Suppressor macrophage treated with lipopolysaccharide for 4 hours (primary cell): ENCODE results near the gene GPANK1.
A peak's percentile ranks its signal among the peaks of the same experiment; 100 is the strongest.

Experiments
- DNase-seq: peaks from one replicate; pipeline ENCODE4 v3.0.0-alpha.2; 2020

Gene GPANK1

GRCh38 chr6:31661262-31662123, 3.3 kb downstream of the GPANK1 start:
- no peak for DNase-seq

DNA sequence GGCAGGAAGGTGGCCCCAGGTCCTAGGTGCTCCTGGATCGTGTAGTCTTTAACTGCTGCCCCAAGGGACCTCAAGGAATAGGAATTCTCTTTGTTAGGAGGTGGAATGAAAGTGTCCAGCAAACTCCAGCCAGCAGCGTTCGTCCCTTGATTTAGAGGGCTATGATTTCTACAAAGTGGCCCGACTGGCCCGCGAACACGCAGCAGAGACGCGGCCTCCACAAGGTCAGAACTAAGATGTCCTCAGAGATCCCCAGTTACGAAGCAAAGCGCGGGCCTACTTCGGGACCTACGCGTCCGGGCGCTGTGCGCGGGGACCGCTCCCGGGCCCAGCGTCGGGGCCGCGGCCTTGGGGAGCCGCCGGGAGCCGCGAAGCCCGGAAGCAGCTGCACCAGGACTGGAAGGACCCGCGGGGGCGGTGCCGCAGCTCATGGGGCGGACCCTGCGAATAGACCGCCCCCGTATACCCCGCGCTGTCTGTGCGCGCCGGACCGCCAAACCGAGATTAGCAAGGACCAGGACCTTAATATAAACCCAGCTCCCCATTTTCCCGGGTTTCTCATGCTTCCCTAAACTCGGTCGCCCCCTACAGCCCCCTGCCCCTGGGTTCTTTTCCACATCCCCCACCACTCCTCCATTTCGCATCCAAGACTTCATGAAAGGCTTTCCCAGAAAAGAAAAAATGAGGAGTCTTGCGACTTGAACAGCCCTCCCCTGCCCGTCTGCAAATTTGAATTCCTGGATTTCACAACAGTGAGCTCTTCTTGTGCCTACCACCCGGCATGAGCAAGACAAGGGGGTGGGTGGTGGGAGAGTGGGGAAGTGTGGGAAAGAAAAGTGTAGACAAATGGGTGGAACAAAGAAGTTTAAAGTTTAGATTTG, 4.2 kb downstream of the GPANK1 start, which contains the start of gene C6orf47:
Gene C6orf47 (minus strand): TSS at position 398 of the 881 bp plus-strand sequence. CDS start 831 bp downstream, outside the sequence.
- DNase-seq: peak; percentile 86

DNA sequence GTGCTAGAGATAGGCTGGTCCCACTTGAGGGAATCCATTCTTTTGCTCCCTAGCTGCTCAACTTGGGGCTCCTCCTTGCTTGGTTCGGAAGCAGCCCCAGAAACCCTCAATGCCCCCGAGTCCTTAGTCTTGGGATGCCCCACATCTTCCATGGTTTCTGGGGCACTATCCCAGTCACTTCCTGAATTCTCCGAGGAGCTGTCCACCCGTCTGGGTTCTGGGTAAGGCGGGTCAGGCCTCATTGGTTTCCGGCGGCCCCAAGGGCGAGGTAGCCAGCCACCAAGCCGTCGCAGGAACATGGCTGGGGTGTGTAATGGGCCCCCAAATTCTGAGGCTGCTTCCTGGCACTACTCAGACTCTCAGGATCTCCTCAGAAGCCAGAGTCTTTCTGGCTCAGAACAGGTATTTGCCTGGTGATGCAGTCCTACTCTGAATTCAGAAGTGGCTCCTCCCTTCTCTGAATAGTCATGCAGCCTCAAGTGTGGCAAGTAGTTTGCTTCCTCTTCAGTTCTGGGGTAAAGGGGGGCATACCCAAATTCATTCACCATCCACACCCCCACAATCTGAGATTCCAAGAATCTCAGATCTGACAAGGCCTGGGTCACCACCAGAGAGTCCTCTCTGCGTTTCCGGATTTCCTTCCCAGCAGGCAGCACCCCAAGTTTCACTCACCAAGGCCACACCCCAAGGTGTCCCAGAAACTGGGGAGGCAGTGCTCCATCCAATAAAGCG, 5.0 kb downstream of the GPANK1 start:
- DNase-seq: peak; percentile 42

GRCh38 chr6:31658983-31659648, 5.7 kb downstream of the GPANK1 start:
- no peak for DNase-seq

- no peak for DNase-seq
These were observed 6.6 kb downstream of the GPANK1 start for GRCh38 chr6:31658158-31658688.

DNA sequence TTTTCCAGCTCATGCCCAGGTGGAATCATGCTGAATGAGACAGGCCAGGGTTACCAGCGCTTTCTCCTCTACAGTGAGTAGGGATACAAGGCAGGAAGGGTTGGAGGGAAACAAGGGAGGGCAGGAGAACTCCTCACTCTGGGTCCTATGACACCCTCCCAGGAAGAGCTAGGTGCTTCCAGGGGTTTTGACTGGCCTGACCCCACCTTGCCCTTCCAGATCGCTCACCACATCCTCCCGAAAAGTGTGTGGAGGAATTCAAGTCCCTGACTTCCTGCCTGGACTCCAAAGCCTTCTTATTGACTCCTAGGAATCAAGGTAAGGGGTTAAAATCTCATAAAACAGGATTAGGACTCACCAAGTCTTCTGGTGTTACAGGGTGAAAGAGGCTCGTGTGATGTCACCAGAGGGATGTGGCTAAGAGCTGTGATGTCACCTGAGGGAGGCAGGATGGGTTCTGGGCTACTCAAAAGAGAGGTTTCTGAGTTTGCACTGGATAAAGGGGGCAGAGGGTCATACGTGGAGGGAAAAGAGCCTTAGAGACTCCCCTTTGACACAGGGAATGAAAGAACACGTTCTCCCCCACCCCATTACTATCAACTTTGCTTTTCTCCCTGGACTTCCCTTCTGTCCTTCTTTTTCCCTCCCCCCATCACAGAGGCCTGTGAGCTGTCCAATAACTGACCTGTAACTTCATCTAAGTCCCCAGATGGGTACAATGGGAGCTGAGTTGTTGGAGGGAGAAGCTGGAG, 7.2 kb downstream of the GPANK1 start:
- DNase-seq: peak; percentile 28

GRCh38 chr6:31655349-31656237, 9.2 kb downstream of the GPANK1 start, which contains the start of gene APOM:
TSS of gene APOM (plus strand) at chr6:31655894. CDS start at chr6:31655967, 73 bp downstream.
- DNase-seq: no peak

DNA sequence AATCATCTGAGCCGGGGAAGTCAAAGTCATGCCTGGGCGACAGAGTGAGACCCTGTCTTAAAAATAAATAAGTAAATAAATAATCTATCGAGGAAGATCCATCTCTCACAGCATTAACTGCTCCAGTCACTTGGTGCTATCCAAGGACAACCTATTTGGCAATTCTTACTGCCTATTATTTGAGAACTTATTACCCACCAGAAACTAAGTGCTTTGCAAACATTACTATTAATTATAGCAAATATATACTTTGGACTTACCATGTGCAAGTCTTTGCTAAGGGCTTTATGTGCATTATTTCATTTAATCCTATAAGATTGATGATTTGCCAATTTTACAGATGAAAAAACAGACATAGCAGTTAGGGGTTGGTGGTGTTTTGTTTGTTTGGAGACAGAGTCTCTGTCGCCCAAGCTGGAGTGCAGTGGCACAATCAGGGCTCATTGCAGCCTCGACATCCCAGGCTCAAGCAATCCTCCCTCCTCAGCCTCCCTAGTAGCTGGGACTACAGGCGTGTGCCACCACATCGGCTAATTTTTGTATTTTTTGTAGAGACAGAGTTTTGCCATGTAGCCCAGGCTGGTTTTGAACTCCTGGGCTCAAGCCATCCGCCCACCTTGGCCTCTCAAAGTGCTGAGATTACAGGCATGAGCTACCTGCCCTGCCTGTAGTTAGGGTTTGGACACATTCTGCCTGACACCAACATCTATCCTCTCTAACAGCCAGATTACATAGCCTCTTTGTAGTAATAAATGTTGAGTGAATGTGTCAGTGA, 10.0 kb downstream of the GPANK1 start:
- DNase-seq: no peak

- DNase-seq: peak; percentile 91
These were observed 11.7 kb downstream of the GPANK1 start for GRCh38 chr6:31652925-31653724.

DNA sequence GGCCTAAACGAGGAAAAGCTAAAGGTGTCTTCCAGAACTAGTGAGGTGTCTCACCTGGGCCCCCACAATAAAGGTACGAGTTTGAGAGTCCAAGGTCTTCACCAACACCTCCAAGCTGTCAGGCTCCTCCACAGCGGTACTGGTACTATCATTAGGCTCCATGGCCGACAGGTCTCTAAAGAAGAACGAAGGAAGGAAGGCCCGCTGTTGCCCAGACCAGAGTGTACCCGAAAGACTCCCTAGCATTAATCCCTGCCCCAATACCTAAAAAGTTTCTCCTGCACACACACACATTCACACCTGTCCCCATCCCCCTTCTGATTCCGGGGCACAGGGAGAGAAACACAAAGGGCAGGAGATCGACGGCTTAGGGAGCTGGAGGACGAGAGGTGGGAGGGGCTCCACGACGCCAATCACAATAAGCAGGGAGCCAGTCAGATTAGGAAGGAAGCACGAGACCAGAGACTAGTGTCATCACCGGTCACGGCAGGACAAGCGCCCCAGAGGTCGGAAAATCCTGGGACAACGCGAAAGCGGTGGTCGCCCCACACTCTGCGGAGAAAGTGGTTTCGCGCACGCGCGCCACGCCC, 13.1 kb downstream of the GPANK1 start:
- DNase-seq: peak; percentile 91

GRCh38 chr6:31645325-31645724, 19.5 kb downstream of the GPANK1 start:
- DNase-seq: no peak

DNA sequence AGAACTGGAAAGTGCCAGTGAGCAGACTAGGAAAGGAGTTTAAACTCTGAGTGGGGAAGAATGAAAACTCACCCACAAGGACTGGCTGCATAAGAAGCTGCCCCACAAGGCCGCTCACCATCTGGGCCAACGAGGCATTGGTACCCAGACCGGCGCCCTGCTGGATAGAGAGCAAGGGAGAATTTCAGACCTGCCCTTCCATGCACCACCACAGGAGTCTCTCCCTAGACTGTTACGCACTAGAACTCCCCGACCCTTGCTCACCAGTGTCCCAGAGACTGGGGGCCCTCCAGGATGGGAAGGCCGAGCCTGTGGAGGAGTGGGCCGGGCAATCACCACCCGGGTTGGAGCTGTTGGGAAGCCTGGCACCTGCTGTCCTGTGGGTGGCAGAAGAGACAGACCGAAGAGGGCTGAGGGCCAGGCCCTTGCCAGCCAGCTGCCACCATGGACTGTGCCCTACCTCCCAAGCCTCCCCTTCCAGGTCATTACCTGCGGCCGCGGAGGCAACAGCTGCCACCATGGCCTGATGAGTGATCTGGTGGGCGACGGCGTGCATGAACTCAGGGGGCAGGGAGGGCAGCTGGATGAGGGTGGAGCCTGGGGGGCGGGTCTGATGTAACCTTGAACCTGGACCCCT, 20.9 kb downstream of the GPANK1 start:
- no peak for DNase-seq

DNA sequence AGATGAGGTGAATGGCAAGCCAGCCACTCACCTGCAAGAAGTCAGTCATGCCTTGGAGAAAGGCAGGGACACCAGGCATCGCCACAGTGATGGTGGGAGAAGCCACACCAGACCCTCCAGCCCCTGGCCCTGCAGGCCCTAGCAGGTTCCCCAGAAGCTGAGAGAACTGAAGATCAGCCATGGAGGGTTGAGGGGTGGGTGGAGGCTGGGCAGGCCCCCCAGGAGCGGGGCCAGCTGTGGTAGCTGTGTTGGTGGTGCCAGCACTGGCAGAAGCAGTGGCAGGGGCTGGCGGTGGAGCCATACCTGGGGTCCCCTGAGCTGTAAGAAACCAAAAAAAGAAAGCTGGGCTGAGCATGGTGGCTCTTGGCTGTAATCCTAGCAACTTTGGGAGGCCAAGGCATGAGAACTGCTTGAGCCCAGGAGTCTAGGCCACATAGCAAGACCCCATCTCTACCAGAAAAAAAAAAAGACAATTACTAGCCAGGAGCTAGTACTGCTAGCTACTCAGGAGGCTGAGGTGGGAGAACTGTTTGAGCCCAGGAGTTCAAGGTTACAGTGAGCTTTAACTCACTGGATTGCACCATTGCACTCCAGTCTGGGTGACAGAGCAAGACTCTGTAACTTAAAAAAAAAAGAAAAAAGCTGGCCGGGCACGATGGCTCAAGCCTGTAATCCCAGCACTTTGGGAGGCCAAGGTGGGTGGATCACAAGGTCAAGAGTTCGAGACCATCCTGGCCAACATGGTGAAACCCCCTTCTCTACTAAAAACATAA, 21.8 kb downstream of the GPANK1 start:
- DNase-seq: no peak

- DNase-seq: no peak
These were observed 23.4 kb downstream of the GPANK1 start for GRCh38 chr6:31641370-31641769.

GRCh38 chr6:31640612-31641011, 24.2 kb downstream of the GPANK1 start:
- DNase-seq: no peak

- no peak for DNase-seq
These were observed 25.3 kb downstream of the GPANK1 start for GRCh38 chr6:31639449-31639861.

DNA sequence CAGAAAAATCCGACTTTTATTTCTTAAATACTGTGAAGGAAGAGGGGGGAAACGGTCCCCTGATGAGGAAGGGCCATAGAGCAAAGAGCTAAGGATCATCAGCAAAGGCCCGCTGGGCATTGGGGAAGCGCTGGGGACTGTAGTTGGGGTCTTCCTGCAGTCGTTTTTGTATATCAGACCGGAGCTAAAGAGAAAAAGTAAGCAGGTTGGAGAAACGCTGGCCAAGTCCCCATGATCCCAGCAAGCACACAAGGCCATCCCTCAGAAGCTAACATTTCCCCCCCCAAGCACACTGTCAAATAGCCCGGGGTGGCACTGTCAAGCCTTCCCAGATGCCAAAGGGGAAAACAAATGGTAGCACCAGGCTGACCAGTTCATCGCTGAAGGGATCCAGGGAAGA, 25.8 kb downstream of the GPANK1 start:
- no peak for DNase-seq
